ENCODE measurements around the gene RHEB. TPM values are rescaled to one million over a fixed set of nuclear protein-coding genes. Genes with fewer than 3 reads are reported as not detected.

The RHEB gene
- total RNA-seq (2014; rRNA removed; shearing (Covaris generic)) (57.6 and 88.0 TPM in 2 replicates), total RNA-seq (2022) (93.2 and 98.8 TPM in 2 replicates), Bru-seq, nascent RNA (percentile 94 among the genes with signal in this experiment), BruChase-seq, experiment 1, labeled RNA remaining after a 6-hour chase (percentile 91 among the genes with signal in this experiment), BruChase-seq, experiment 2, labeled RNA remaining after a 2-hour chase (percentile 89 among the genes with signal in this experiment)
- long read RNA-seq, transcript RHEB-201 (8 exons, 2,075 nt) = major isoform, 239 of 256 reads
- long read RNA-seq, partial matches to known transcripts = 5 of 256 reads
- long read RNA-seq, other reads (novel, unspliced or antisense) = 12 of 256 reads

GRCh38 chr7:151519765-151520418 is at the start of gene RHEB:
RHEB (minus strand) TSS chr7:151519895; CDS start chr7:151519511, 384 bp downstream.
- Histone ChIP-seq H3K9me2 (ENCODE audit: insufficient read depth, low read length) (no peaks in the 10 kb centered on the region), H3K27ac (ENCODE audit: low read depth, low read length, poor library complexity, severe bottlenecking) (peak within 1 kb of the TSS; percentile 85), H3K4me2 (ENCODE audit: low read length) (peak within 1 kb of the TSS; percentile 89), H3K9me3 (ENCODE audit: low read length) (peaks cover 11% of the 10 kb centered on the region; the same call in 1 of the 2 replicates), H3K79me2 (ENCODE audit: insufficient read depth, low read depth, low read length) (peaks cover 40% of the 10 kb centered on the region), H3K4me3 (ENCODE audit: low read depth, low read length, poor library complexity, severe bottlenecking) (peak within 1 kb of the TSS; percentile 90), H2AFZ (ENCODE audit: low read length) (peak within 1 kb of the TSS; percentile 88), H4K20me1 (ENCODE audit: insufficient read depth, low read length) (peaks cover 26% of the 10 kb centered on the region), H3K4me1 (ENCODE audit: insufficient read depth, low read length, poor library complexity, severe bottlenecking) (peaks cover 19% of the 10 kb centered on the region), H3K36me3 (ENCODE audit: insufficient read depth, low read length) (peaks cover 12% of the 10 kb centered on the region)
- no TSS peak for BruUV-seq (replicated peaks)
- CTCF ChIA-PET (ENCODE audit: unreplicated experiment) = interaction anchor here (0.5 kb wide), 1 partner anchor 185 kb away, joined by 3 read pairs; no protein-coding TSS in a partner anchor
- peak; percentile 98 for DNase-seq (ENCODE audit: low spot score)
- TF ChIP-seq EZH2phosphoT487 (IDR thresholded peaks at IDR 0.05; ENCODE audit: borderline replicate concordance, low read depth, low read length) = no peak
- TF ChIP-seq, protein P1, sequence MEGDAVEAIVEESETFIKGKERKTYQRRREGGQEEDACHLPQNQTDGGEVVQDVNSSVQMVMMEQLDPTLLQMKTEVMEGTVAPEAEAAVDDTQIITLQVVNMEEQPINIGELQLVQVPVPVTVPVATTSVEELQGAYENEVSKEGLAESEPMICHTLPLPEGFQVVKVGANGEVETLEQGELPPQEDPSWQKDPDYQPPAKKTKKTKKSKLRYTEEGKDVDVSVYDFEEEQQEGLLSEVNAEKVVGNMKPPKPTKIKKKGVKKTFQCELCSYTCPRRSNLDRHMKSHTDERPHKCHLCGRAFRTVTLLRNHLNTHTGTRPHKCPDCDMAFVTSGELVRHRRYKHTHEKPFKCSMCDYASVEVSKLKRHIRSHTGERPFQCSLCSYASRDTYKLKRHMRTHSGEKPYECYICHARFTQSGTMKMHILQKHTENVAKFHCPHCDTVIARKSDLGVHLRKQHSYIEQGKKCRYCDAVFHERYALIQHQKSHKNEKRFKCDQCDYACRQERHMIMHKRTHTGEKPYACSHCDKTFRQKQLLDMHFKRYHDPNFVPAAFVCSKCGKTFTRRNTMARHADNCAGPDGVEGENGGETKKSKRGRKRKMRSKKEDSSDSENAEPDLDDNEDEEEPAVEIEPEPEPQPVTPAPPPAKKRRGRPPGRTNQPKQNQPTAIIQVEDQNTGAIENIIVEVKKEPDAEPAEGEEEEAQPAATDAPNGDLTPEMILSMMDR (conservative IDR thresholded peaks at IDR 0.05; ENCODE audit: low read length) = no peak
- intact Hi-C loops (cut with micrococcal nuclease; ENCODE audit: unreplicated experiment) = loop anchor here (2.0 to 5.0 kb wide), 2 partner anchors 112 to 169 kb away; no protein-coding TSS in a partner anchor
- POLR2A ChIA-PET = interaction anchor here (0.6 to 0.8 kb wide), 3 partner anchors 11 to 92 kb away, joined by 3 read pairs; no protein-coding TSS in a partner anchor

DNA sequence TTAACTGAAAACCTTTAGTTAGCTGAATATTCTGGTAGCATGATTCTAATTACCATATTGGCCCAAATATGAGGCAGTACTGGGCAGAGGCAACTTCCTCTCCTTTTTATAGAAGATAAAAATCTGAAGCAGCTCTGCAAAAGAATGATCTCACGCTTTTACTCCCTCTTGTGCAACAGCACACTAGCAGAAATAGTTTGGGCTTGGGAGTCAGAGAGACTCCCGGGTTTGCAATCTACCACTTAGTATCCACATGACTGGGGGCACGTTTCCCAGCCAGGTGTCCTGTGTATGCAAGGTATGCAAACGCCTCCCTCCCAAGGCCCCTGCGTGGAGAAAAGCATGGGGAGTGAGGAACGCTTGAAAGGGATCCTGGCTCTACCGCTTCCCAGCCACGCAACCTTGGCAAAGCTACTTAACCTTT is 47.2 kb upstream of the RHEB start:
- Histone ChIP-seq H3K27ac (ENCODE audit: low read depth, low read length, poor library complexity, severe bottlenecking) (no peak overlapping the region), H2AFZ (ENCODE audit: low read length) (no peak overlapping the region), H3K4me2 (ENCODE audit: low read length) (no peak overlapping the region), H4K20me1 (ENCODE audit: insufficient read depth, low read length) (no peaks in the 10 kb centered on the region; the same call in 1 of the 2 replicates), H3K4me1 (ENCODE audit: insufficient read depth, low read length, poor library complexity, severe bottlenecking) (no peaks in the 10 kb centered on the region), H3K9me2 (ENCODE audit: insufficient read depth, low read length) (no peaks in the 10 kb centered on the region), H3K9me3 (ENCODE audit: low read length) (no peaks in the 10 kb centered on the region), H3K36me3 (ENCODE audit: insufficient read depth, low read length) (no peaks in the 10 kb centered on the region), H3K79me2 (ENCODE audit: insufficient read depth, low read depth, low read length) (no peaks in the 10 kb centered on the region), H3K4me3 (ENCODE audit: low read depth, low read length, poor library complexity, severe bottlenecking) (no peak overlapping the region)
- intact Hi-C loops (cut with micrococcal nuclease; ENCODE audit: unreplicated experiment) = no loop called here
- ChIA-PET CTCF (ENCODE audit: unreplicated experiment) (no interaction called here), POLR2A (no interaction called here)
- BruUV-seq (replicated peaks) = no TSS peak
- TF ChIP-seq, protein P1 (conservative IDR thresholded peaks at IDR 0.05; ENCODE audit: low read length) = no peak
- no peak for TF ChIP-seq EZH2phosphoT487 (IDR thresholded peaks at IDR 0.05; ENCODE audit: borderline replicate concordance, low read depth, low read length)
- DNase-seq (ENCODE audit: low spot score) = no peak

Data from OCI-LY7 (cell line).